Activated CD8-positive, alpha-beta memory T cell treated with anti-CD3 and anti-CD28 coated beads for 1 hour (primary cell): ENCODE measurements around the gene BANK1.

Experiments used
- DNase-seq, 2 donors: peaks; one replicate each; pipeline ENCODE4 v3.0.0-alpha.2; 2020; ENCODE audit warnings: low read depth in 1 of 2; ENCODE audit errors: extremely low read depth in 1 of 2

The BANK1 gene

DNA sequence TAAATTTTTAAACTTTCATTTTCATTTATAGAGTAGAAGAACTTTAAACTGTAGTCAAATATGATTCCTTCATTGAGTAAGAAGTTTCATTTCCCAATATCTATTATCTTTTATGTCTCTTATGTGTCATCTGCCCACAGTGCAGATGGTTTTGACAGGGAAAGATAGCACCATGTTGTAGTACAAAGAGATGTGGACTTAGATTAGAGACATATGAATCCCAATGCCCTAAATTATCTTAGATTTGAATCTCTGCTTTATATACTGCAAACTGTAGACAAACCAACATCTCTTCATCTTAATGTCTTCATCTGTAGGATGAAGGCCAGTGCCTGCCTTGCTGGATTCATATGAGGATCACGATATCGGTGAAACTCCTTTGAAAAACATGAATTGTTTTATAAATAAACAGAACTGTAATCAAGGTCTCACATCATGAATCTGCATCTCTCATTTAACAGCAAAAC is 217.5 kb downstream of the BANK1 start:
- DNase-seq = no peak

DNA sequence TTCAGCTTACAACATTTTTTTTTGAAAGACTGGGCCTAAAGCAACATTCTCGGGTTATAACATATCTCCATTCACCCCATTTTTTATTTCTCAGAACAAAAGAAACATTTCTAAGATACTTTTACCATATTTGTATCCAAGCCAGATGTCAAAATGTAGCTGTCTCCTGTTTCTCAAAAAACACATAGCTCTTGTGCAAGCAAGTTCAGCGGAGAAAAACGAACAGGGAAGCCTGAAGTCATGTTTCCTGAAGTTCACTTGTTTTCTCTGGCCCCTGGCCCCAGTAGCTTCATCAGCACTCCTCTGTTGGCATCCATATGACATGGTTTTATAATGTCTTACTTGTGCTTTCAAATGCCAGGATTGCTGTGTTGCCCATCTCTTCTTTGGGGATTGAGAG is 218.2 kb downstream of the BANK1 start:
- DNase-seq = no peak

DNA sequence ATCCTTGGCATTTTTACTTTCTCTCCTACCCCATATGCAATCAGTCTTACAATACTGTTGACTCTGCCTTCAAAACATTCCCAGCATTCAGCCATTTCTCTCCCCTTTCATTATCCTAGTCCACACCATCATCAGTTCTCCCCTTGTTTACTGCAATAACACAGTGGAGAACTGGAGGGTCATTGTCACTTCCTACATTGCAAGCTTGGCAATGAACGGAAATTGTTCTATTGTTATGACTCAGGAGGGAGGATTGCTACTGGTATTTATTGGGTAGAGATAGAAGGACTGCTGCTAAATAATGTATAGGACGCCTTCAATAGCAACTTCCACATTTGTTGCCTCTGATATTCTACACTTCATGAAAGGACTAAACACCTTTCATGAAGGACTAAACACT is 231.8 kb downstream of the BANK1 start:
- no peak for DNase-seq

DNA sequence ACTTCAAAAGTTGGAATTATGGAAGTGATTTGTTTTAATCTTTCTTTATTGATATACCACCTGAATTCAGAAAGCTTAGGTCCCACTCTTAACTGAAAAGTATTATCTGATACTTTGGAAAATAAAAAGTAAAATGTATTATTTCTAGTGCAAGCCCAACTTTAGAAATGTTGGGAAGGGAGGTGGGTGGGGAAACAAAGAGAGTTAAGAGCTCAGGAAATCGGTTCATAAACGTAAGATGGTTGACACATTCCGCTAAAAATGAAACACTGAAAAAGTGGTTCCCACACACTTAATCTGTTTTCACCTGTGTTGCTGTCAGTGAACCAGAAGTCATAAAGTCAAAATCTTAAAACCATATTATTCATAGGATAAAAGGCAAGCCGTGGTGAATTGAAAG is 237.4 kb downstream of the BANK1 start:
- no peak for DNase-seq

DNA sequence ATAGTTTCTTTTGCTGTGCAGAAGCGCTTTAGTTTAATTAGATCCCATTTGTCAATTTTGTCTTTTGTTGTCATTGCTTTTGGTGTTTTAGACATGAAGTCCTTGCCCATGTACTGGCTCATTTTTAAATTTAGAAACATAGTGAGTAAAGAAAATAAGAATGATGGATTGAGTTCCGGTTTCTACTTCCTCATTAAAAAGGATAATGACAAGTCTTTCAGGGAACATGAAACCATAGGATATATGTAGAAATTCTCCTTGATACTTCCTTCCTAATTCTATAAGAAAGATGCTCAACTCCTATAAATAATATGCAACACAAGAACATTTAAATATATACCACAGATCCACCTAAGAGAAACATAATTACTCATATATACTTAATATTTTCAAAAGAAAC is 240.9 kb downstream of the BANK1 start:
- no peak for DNase-seq

DNA sequence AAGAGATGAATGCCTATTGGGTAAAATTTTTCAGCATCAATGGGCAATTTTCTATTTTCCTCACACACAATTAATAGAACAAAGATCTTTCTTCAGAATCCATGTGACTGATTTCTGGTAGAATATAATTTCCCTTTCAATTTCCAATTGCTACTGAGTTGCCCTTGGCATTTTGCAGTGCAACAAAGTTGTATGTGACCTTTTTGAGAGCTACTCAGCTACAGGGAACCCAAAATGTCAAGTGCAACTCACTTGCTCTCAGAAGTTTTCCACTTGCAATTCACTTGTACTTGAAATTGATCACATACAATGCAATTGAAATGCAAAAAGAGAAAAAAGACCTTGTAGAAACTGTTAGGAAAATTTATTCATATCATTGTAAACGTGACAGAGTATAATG is 245.5 kb downstream of the BANK1 start:
- no peak for DNase-seq

DNA sequence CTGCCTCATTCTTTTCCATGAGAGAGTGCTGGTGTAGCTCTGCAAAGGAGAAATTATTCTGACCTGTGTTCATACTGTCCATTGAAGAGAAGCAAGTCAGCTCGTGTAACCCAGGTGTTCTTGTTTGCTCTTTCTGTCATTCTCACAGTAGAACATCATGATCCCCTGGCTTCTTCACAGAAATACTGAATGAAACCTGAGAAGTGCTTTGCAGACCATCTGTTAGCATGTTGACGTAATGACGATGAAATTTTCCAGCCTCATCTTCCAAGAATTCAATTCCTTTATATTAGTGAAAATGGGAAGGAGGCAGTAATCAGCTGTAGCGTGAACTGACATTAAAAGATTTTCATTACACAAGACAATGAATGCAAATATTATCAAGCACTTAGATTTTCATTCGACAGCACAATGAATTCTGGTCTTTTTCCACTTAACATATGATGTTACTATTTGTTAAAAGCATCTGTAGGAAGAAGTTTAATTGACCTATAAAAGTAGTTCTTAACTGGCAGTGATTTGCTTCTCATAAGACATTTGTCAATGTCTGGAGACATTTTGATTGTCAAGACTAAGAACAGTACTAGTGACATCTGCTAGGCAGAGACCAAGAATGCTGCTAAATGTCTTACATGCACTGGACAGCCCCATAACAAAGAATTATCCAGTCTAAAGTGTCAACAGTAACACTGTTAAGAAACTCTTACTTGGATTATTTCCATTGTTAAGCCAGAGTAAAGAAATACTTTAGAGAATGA is 246.3 kb downstream of the BANK1 start:
- no peak for DNase-seq

DNA sequence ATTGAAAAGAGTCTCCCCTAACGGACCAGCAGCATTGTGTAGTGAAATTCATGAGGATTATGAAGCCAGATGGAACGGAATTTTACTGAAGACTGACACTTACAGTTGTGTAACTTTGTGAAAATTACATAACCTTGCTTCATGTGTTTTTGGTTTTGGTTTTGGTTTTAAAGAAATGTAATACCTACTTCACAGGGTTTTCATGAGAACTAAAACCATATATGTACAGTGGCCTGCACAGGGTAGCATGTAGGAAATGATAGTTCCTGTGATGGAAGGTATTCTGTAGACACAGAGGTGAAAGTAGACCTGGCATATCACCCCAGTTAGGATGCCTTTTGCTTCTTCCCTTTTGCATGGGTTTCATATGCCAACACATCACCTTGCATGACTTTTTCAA is 247.0 kb downstream of the BANK1 start:
- DNase-seq = no peak

DNA sequence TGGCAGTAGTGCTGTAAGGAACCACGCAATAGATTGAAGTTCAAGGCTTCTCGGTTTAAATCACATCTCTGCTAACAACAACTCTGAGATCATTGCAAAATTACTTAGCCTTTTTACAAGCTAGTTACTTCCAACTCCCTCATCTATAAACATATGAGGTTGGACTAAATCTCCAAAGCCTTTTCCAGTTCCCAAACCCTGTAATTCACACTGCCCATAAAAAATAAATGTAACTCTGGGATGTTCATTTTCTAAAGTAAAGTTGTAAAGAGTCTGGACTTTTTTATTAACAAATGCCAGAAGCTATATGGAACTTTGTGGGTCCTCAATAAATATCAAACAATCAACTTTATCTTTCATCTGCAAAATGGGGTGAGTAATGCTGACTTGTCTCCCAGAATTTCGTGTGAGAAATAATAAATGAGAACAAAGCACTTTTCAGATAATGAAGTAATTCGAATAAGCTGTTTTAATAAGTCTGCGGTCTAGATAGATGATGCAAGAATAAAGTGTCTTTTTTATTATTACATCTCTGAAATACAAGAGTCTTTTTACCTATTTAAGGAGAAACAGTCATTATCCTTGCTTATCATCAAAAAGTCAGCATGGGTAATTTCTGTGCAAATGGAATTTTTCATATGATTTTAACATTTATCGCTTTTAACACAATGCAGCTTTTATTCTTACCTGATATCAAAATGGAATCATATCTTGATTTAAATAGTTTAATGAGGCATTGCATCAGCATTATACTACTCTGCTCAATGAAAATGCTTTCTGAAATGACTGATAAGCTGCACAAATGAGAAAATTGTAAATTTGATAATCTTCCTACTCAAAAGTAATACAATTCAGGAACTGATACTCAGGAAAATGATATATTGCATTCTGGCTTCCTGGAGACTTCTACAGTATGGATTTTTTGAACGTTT is 252.6 kb downstream of the BANK1 start:
- DNase-seq = no peak

DNA sequence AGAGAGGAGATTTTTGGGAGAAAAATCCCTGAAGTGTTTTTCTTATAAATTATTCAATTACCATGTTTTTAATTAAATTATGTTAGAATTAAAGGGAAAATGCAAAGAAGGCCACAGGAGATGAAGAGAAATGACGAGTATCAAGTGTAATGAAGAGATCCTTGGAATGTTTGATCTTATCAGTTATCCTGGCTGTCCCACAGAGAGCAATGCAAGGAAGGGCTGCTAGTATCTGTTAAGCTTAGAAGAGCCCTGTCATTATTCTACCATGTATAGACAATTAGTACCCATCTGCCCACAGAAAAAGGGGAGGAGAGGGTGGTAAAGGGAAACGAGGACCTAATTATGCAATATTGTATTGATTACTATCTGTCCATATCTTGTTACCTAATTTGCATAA is 257.1 kb downstream of the BANK1 start:
- DNase-seq = no peak

DNA sequence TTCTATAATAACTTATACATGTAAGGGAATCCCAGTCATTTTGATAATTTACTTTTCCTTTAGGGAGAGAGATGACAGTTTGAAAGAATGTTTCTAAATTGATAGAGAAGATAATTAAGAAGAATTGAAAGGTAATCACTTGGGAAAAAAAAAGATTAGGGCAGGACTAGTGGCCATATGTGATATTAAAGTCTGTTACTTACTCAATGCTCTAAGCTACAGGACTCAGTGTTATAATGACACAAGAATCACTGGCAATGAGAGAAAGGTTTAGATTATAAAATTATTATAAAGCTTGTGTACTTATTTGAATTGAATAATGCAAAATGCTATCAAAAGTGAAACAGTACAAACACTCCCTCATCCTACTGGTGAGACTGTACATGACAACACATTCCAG is 265.3 kb downstream of the BANK1 start:
- no peak for DNase-seq

DNA sequence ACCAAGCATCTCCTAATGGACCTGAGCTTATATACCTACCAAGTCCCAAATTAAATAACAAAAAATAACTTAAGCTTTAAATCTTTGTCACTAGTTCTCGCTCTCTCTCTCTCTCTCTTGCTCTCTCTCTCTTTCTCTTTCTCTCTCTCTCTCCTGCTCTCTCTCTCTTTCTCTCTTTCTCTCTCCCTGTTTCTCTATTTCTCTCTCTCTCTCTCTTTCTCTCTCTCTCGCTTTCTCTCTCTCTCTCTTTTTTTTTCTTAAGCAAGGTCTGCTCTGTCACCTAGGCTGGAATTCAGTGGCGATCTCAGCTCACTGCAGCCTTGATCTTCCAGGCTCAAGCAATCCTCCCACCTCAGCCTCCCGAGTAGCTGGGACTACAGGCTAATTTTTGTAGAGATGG is 266.6 kb downstream of the BANK1 start:
- no peak for DNase-seq

DNA sequence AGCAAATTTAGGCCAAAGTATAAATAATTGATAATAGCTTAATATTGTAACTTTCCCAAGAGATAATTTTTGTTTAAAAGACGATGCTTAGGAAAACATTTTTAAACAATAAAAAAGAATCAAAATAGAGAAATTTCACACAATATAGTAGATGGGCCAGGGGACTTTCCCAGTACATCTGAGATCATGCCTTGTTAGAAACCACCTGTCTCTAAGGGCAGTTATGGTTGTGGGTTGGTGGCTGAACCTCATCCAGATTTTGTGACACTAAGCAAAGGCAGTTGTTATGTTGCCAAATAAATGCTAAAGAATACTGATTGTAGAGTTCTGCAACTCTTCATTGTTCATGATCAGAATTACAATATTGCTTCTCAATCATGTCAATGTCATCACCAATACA is 270.6 kb downstream of the BANK1 start:
- DNase-seq = no peak

DNA sequence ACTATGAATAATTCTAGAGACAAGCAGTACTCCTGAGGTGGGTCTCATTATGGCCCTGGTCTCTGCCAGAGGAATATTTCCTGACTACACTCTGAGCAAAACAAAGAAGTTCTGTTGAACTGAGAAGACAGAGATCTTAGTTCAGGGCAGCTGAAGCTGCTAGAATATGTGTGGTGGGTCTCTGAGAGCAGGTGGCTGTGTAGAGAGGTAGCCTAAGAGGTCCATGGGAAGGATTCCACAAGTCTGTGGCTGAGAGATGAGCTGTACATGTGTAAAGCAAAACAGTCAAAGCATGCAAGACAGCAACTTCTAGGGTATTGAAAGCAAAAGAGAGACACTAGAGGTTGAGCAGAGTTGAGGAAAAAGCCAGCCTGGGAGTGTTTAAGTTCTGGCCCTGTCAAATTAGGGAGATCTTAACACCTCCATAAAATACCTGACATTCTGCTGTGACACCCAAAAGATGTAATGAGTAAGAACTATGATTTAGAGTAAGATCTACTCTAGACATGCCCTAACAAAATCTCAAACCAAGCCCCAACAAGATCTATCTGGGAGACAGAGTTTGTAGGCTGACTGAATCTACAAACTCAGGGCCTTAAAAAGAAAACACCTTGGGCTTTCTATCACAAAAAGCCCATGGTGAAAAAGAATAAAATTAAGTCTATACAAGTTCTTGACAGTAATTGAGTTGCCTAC is 274.4 kb downstream of the BANK1 start:
- DNase-seq = no peak

DNA sequence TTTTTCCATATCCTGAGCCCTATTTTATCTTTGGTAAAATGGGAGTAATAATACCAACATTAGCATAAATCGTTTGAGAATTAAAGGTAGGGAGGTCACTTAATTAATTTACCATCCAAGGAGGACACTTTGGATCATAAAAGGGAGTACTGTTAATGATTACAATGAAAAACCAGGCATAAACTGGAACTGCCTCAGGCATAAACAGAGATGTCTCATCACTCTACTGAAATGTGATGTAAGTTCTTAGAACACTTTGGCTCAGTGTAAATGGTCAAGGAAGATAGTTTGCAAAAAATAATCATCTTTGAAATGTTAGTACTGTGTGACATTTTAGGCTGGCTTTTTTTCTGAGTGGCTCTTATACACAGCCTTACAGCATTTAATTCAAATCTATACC is 286.1 kb downstream of the BANK1 start:
- no peak for DNase-seq

DNA sequence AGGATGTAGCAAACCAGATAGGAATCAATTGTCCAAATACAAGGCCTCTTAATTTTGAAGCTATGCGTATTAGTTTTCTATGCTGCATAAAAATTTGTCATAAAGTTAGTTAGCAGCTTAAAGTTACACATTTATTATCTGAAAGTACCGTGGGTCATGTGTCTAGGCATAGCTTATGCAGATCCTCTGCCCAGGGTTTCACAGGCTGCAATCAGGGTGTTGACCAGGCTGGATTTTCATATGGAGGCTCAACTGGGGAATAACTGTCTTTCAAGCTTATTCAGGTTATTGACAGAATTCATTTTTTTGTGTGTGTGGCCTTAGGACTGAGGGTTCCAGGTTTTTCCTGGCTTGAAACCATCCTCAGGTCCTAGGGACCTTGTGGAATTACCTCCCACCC is 289.7 kb downstream of the BANK1 start:
- no peak for DNase-seq

DNA sequence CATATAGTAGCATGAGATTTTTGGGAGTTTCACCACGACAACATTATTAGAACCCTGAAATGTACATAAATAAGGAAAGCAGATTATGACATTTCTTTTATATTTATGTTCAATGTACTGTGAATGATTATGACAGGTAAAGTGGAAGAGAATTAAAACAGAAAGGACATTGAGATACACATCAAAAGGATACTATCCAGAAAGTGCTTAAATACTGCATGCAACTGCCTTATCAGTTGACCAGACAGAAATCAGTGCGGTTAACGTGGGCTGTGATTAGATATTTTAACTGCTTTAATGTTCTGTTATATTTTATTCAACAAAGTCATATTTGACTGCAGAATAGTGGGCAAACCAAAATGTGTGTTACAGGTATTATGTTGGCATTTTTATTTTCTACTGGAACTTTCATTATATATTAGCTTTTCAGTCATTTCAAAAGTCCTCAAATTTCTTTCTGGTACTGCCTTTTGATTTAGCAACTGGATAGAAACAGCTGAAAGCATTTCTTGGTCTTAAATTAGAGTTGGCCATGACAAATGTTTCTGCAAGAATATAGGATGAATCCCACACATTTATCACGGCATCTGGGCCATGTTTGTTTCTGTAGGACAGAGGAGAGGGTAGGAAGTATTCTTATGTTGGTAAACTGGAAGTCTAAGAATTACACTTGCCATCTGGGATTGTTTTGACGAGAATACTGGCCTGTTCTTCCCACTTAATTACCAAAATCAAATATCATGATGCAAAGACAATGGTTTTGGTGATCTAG is 299.5 kb downstream of the BANK1 start:
- no peak for DNase-seq

DNA sequence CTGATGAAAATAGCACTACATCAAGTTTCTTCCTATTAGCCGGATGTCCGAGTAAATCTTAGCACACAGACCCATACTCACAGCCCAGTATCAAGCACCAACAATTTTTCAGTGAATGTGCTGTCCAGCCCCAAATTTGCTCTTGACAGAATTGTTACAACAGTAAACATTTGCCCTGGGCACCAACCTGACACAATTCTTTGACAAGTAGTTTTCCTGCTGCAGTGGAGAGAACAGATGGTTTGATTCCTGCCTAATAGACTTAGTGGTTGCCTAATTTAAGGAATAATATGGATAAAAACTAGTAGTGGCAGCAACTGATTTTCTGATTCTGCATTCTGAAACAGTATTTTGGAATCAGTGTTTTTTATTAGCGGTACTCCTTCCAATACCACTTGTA is 301.1 kb downstream of the BANK1 start:
- DNase-seq = no peak

DNA sequence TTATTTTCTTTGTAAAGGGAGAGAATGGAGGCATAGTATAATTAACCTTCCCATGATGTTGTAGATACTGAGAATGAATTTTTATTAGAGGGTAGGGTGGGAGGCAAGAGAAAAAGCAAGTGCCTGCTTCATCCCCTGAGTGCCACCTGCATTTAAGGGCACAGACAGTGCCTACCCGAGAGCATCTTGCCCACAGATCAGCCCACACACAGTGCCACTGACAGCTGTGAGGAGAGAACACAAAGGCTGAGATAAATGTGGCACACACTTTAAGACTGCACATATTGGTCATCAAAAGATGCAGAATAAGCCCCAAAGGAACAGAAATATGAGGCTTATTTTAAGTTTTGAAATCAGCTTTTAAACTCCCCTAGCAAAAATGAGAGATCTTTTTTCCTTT is 304.0 kb downstream of the BANK1 start:
- DNase-seq = no peak

DNA sequence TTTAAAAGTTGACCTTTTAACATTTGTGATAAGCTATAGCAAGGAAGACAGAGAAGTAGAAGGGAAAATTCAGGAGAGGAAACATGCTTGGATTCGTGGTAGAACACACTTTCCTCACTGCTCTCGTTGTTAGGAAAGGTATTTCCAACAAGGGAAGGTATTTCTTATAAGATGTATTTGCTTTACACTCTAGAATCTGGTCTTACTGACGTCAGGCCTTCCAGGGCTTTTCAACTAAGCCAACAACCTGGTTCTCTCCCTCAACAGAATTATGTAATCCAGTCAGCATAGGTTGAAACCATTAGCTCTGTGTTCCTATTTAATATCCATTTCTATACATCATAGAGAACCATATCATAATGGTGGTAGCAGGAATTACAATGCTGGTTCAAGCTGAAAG is 312.8 kb downstream of the BANK1 start:
- DNase-seq = no peak

DNA sequence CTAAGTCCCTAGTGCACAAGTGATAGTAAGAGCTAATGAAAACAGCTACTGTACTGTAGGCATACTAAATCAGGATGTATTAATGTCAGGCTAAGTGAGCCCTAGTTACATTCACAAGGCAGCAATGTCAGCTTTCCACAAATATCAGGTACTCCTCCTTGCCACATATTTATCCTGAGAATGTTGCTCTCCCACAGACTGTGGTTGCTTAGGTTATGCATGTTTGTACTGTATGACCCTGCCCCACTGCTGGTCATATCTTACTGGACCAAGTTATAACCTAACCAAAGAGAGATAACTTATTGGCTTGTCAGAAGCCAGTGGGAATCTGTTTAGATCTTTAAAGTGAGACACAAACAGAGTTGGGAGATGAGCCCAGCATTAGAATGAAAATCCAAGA is 313.7 kb downstream of the BANK1 start:
- no peak for DNase-seq
